K562 (cell line): ENCODE measurements around the gene CMIP. TPM values are rescaled to one million over a fixed set of nuclear protein-coding genes. Genes with fewer than 3 reads are reported as not detected.
A peak's percentile ranks its signal among the peaks of the same experiment; 100 is the strongest.

Experiments
- CEBPG ChIP-seq, 3 experiments: fragments of 200-800 bp in 1 of 3; sonication (Bioruptor generic) in 1 of 3; sonication (generic) in 1 of 3; formaldehyde crosslinking in 1 of 3; IDR thresholded peaks in 2 of 3; conservative IDR thresholded peaks in 1 of 3; 2 replicates each; pipeline versions ENCODE4 v1.6.1 to v1.8.0; 2016 to 2022; ENCODE audit warnings: missing compliant biosample characterization in 2 of 3, missing genetic modification characterization in 2 of 3, mild to moderate bottlenecking in 1 of 3, missing genetic modification reagents in 1 of 3
- CHD1 ChIP-seq: fragments of 200-600 bp; sonication (generic); IDR thresholded peaks from one replicate; pipeline ENCODE4 v1.6.1; 2012; ENCODE audit warnings: mild to moderate bottlenecking, moderate library complexity, low read length, inconsistent platforms
- CHD2 ChIP-seq: IDR thresholded peaks from 2 replicates; pipeline ENCODE4 v1.6.1; 2011; ENCODE audit warnings: low read depth, low read length
- DIDO1 ChIP-seq: fragments of 450-650 bp; IDR thresholded peaks from 2 replicates; pipeline ENCODE4 v1.6.1; 2016; ENCODE audit warnings: low read depth, missing biosample characterization, missing genetic modification characterization
- E2F8 ChIP-seq: fragments of 450-650 bp; IDR thresholded peaks from 2 replicates; pipeline ENCODE4 v1.7.1; 2018; ENCODE audit warnings: mild to moderate bottlenecking, low read depth; ENCODE audit not compliant: partially characterized antibody
- ELF2 ChIP-seq: fragments of 250-450 bp; sonication (Bioruptor Pico); IDR thresholded peaks from 2 replicates; pipeline ENCODE4 v1.5.0; 2021; ENCODE audit warnings: mild to moderate bottlenecking
- ESRRA ChIP-seq: fragments of 450-650 bp; IDR thresholded peaks from 2 replicates; pipeline ENCODE4 v1.6.1; 2014; ENCODE audit warnings: low read depth, mild to moderate bottlenecking, moderate library complexity, borderline replicate concordance
- HDAC3 ChIP-seq: fragments of 450-650 bp; IDR thresholded peaks from 2 replicates; pipeline ENCODE4 v1.6.1; 2018; ENCODE audit warnings: borderline replicate concordance, mild to moderate bottlenecking, moderate library complexity; ENCODE audit not compliant: partially characterized antibody
- MTA2 ChIP-seq: fragments of 450-650 bp; IDR thresholded peaks from 2 replicates; pipeline ENCODE4 v1.6.1; 2016; ENCODE audit warnings: low read depth
- NONO ChIP-seq, 2 experiments: fragments of 200-400 bp in 1 of 2; fragments of 450-650 bp in 1 of 2; formaldehyde crosslinking in 1 of 2; IDR thresholded peaks; 2 replicates each; pipeline ENCODE4 v1.6.1; 2017; ENCODE audit warnings: low read depth in 2 of 2, mild to moderate bottlenecking in 2 of 2, moderate library complexity in 2 of 2, low read length in 1 of 2
- PML ChIP-seq: IDR thresholded peaks from 2 replicates; pipeline ENCODE4 v1.6.1; 2012; ENCODE audit warnings: low read length, inconsistent platforms
- RFX7 ChIP-seq: fragments of 250-450 bp; sonication (Bioruptor Pico); IDR thresholded peaks from 2 replicates; pipeline ENCODE4 v1.5.1; 2021; ENCODE audit warnings: mild to moderate bottlenecking
- TRIM24 ChIP-seq, 2 experiments: fragments of 450-650 bp; IDR thresholded peaks; 2 replicates each; pipeline ENCODE4 v1.6.1; 2016
- ZNF212 ChIP-seq: fragments of 450-650 bp; formaldehyde crosslinking; IDR thresholded peaks from 2 replicates; pipeline ENCODE4 v1.4.0; 2020; ENCODE audit warnings: mild to moderate bottlenecking
- polyA plus RNA-seq, 8 experiments: library from polyadenylated mRNA; depleted of rRNA in 4 of 8; stranded (reverse) in 5 of 8; unstranded in 3 of 8; fragments of >200 nt; fragmentation: Nextera tagmentation in 2 of 8; fragmentation: Illumina TruSeq in 1 of 8; extraction: Ambion mirVana in 2 of 8; extraction: Trizol in 1 of 8; gene quantifications; 2 replicates each; pipeline versions ENCODE4 v1.2.1 to v1.2.3, GENCODE V29; 2011 to 2014; ENCODE audit warnings: inconsistent platforms in 1 of 8, missing spikeins in 1 of 8
- total RNA-seq, 7 experiments: library from RNA; depleted of rRNA in 6 of 7; stranded (reverse); fragments of >200 nt in 6 of 7; fragmentation: Illumina TruSeq in 2 of 7; extraction: Trizol in 2 of 7; gene quantifications; 2 replicates each; pipeline versions ENCODE4 v1.2.1 to v1.2.3, GENCODE V29; 2011 to 2021; ENCODE audit warnings: low replicate concordance in 1 of 7
- TF ChIP-seq, protein P1 (sequence below): fragments of 450-650 bp; IDR thresholded peaks from 2 replicates; pipeline ENCODE4 v1.6.1; 2016; ENCODE audit warnings: low read depth

Gene CMIP
- total and polyA plus RNA-seq, 9 of the 15 experiments (the other 6 are each of a cell fraction or from before 2014, with no cell fraction given) = 0.94 to 82.5 (median 10.3) TPM

DNA sequence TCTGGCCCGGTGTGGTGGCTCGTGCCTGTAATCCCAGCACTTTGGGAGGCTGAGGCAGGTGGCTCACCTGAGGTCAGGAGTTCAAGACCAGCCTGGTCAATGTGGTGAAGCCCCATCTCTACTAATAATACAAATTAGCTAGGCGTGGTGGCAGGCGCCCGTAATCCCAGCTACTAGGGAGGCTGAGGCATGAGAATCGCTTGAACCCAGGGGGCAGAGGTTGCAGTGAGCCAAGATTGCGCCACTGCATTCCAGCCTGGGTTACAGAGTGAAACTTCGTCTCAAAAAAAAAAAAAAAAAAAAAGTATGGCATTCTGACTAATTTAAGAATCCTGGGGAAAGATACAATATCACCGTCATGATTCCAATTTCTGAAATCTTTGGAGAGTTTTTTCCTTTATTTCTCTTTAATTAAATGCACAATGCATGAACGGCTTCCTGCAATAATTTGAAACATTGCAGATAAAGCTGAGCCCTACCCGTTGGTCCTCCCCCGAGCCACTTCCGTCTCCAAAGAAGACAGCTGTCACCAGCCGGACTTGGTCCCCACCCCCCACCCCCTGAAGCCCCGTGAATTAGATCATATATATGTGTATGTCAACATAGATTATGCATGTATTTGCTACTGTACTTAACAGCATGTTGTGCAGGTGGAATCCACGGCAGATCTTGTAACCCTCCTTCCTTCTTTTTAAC, 191.8 kb downstream of the CMIP start (continued):
- TF ChIP-seq E2F8 (no peak), CEBPG (CRISPR knock-in tag; IDR thresholded peaks at IDR 0.05) (peak; percentile 56; the same call in 1 of the 2 replicates), CEBPG (tag; conservative IDR thresholded peaks at IDR 0.05 in 1 of 2, IDR thresholded peaks at IDR 0.05 in 1 of 2) (peak; percentile 67 to 77), DIDO1 (tag) (no peak), ZNF212 (CRISPR knock-in tag) (no peak), RFX7 (CRISPR knock-in tag) (no peak), HDAC3 (peak; percentile 17), PML (no peak), MTA2 (no peak), CHD2 (no peak), ELF2 (CRISPR knock-in tag) (peak; percentile 55; the same call in 1 of the 2 replicates), CHD1 (no peak), TRIM24 (IDR thresholded peaks at IDR 0.05) (no peak), ESRRA (no peak), NONO (IDR thresholded peaks at IDR 0.05; ENCODE audit: low read depth in 2 of 2, low read length in 1 of 2) (no peak)
- TF ChIP-seq, protein P1, sequence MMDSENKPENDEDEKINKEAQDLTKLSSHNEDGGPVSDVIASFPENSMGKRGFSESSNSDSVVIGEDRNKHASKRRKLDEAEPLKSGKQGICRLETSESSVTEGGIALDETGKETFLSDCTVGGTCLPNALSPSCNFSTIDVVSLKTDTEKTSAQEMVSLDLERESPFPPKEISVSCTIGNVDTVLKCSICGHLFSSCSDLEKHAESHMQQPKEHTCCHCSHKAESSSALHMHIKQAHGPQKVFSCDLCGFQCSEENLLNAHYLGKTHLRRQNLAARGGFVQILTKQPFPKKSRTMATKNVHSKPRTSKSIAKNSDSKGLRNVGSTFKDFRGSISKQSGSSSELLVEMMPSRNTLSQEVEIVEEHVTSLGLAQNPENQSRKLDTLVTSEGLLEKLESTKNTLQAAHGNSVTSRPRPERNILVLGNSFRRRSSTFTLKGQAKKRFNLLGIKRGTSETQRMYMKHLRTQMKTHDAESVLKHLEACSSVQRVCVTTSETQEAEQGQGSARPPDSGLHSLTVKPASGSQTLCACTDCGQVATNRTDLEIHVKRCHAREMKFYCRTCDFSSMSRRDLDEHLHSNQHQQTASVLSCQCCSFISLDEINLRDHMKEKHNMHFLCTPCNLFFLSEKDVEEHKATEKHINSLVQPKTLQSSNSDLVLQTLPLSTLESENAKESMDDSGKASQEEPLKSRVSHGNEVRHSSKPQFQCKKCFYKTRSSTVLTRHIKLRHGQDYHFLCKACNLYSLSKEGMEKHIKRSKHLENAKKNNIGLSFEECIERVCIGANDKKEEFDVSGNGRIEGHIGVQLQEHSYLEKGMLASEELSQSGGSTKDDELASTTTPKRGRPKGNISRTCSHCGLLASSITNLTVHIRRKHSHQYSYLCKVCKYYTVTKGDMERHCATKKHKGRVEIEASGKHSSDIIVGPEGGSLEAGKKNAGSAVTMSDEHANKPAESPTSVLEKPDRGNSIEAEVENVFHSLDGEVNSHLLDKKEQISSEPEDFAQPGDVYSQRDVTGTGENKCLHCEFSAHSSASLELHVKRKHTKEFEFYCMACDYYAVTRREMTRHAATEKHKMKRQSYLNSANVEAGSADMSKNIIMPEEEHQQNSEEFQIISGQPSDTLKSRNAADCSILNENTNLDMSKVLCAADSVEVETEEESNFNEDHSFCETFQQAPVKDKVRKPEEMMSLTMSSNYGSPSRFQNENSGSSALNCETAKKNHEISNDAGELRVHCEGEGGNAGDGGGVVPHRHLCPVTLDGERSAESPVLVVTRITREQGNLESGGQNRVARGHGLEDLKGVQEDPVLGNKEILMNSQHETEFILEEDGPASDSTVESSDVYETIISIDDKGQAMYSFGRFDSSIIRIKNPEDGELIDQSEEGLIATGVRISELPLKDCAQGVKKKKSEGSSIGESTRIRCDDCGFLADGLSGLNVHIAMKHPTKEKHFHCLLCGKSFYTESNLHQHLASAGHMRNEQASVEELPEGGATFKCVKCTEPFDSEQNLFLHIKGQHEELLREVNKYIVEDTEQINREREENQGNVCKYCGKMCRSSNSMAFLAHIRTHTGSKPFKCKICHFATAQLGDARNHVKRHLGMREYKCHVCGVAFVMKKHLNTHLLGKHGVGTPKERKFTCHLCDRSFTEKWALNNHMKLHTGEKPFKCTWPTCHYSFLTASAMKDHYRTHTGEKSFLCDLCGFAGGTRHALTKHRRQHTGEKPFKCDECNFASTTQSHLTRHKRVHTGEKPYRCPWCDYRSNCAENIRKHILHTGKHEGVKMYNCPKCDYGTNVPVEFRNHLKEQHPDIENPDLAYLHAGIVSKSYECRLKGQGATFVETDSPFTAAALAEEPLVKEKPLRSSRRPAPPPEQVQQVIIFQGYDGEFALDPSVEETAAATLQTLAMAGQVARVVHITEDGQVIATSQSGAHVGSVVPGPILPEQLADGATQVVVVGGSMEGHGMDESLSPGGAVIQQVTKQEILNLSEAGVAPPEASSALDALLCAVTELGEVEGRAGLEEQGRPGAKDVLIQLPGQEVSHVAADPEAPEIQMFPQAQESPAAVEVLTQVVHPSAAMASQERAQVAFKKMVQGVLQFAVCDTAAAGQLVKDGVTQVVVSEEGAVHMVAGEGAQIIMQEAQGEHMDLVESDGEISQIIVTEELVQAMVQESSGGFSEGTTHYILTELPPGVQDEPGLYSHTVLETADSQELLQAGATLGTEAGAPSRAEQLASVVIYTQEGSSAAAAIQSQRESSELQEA = no peak
